ENCODE data around the gene GAK.

GRCh38 chr4:866761-867390, 65.2 kb downstream of the GAK start:
- TF ChIP-seq, protein P1, sequence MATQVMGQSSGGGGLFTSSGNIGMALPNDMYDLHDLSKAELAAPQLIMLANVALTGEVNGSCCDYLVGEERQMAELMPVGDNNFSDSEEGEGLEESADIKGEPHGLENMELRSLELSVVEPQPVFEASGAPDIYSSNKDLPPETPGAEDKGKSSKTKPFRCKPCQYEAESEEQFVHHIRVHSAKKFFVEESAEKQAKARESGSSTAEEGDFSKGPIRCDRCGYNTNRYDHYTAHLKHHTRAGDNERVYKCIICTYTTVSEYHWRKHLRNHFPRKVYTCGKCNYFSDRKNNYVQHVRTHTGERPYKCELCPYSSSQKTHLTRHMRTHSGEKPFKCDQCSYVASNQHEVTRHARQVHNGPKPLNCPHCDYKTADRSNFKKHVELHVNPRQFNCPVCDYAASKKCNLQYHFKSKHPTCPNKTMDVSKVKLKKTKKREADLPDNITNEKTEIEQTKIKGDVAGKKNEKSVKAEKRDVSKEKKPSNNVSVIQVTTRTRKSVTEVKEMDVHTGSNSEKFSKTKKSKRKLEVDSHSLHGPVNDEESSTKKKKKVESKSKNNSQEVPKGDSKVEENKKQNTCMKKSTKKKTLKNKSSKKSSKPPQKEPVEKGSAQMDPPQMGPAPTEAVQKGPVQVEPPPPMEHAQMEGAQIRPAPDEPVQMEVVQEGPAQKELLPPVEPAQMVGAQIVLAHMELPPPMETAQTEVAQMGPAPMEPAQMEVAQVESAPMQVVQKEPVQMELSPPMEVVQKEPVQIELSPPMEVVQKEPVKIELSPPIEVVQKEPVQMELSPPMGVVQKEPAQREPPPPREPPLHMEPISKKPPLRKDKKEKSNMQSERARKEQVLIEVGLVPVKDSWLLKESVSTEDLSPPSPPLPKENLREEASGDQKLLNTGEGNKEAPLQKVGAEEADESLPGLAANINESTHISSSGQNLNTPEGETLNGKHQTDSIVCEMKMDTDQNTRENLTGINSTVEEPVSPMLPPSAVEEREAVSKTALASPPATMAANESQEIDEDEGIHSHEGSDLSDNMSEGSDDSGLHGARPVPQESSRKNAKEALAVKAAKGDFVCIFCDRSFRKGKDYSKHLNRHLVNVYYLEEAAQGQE (IDR thresholded peaks at IDR 0.05; ENCODE audit: insufficient read depth in 1 of 2, low read depth in 2 of 2, low read length in 2 of 2), result no peak
- TF ChIP-seq SIN3A (IDR thresholded peaks at IDR 0.05; ENCODE audit: borderline replicate concordance, insufficient read depth, low read length) (no peak), POLR2AphosphoS5 (IDR thresholded peaks at IDR 0.05; ENCODE audit: low read depth, low read length) (no peak)
